A549 treated with GW870086 at 1 μM for 4 hours (cell line): ENCODE data around the gene GSG1L2. TPM values are rescaled to one million over a fixed set of nuclear protein-coding genes. Genes with fewer than 3 reads are reported as not detected.

ENCODE experiments used
- total RNA-seq: library from RNA; stranded (reverse); fragments of 200-300 nt; extraction: Qiagen RNA extraction; gene quantifications from 5 replicates; pipeline ENCODE4 v1.2.3, GENCODE V29; 2022; ENCODE audit warnings: low read depth

The GSG1L2 gene
- not detected in 5 replicates for total RNA-seq

GRCh38 chr17:9821921-9822320, at the start of gene GSG1L2:
Gene GSG1L2, minus strand, starts transcription at chr17:9822079. Its CDS starts 8 bp downstream, at chr17:9822071.

GRCh38 chr17:9825641-9826150, 3.8 kb upstream of the GSG1L2 start, which contains the start of gene GLP2R:
Gene GLP2R, plus strand, starts transcription at chr17:9825924. Its CDS starts 140 bp downstream, at chr17:9826064.

GRCh38 chr17:9790889-9791876, 30.7 kb downstream of the GSG1L2 start, which contains the start of gene DHRS7C:
Gene DHRS7C, minus strand, starts transcription at chr17:9791592. Its CDS starts 308 bp downstream, at chr17:9791284.

Other genes with a start within 250 kb of the GSG1L2 start
- gene STX8, start 246.3 kb downstream of the GSG1L2 start, total RNA-seq, result 56.7 to 83.4 TPM (median 60.6 TPM) in 5 replicates
- gene CFAP52, start 245.4 kb downstream of the GSG1L2 start, total RNA-seq, result not detected in 5 replicates
- gene USP43, start 176.6 kb downstream of the GSG1L2 start, total RNA-seq, result 3.3 to 4.6 TPM (median 4.0 TPM) in 5 replicates
- not detected in 5 replicates for gene DHRS7C, start 30.5 kb downstream of the GSG1L2 start, total RNA-seq
- gene GLP2R, start 3.8 kb upstream of the GSG1L2 start, total RNA-seq, result 6.3 to 15.4 TPM (median 9.8 TPM) in 5 replicates
- gene RCVRN, start 83.2 kb upstream of the GSG1L2 start, total RNA-seq, result not detected in 5 replicates